ENCODE data around the gene HSD11B2.

The HSD11B2 gene

DNA sequence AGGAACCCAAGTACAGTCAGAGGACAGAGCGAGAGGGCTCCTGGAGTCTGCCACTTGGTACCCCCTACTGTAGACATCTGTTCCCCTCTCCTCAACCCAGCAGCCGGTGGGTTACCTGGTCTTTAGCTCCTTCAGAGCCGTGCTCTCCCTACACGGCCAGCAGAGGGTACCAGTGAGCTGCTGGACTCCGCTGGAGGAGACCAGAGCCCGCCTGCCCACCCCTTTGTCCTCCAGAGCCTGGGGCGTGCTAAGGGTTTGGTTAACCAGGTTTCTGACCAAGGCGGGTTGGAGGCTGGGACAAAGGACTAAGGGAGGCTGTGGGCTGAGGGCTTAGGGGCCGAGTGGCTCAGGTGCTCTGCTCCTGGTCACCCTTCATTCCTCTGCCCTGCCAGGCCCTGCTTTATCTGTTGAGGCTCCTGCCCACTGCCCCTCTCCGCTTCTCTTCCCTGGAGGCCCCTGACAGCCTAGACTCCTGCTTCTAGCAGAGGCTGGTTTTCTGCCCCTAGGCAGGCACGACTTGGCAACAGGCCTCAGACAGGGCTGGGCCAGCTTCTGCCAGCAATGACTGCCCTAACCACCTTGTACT is 2.7 kb upstream of the HSD11B2 start:
- Mint-ChIP-seq H3K36me3 (ENCODE audit: low read depth) (no peaks in the 10 kb centered on the region), H3K27ac (peak overlapping the region in 1 of 3 experiments; percentile 9), H3K4me1 (peaks cover 45% of the 10 kb centered on the region), H3K9me3 (no peaks in the 10 kb centered on the region), H3K27me3 (ENCODE audit: low read depth) (peaks cover 51% of the 10 kb centered on the region), H3K4me3 (peak overlapping the region; percentile 38 to 56 (median 49))
- TF ChIP-seq, protein P1, sequence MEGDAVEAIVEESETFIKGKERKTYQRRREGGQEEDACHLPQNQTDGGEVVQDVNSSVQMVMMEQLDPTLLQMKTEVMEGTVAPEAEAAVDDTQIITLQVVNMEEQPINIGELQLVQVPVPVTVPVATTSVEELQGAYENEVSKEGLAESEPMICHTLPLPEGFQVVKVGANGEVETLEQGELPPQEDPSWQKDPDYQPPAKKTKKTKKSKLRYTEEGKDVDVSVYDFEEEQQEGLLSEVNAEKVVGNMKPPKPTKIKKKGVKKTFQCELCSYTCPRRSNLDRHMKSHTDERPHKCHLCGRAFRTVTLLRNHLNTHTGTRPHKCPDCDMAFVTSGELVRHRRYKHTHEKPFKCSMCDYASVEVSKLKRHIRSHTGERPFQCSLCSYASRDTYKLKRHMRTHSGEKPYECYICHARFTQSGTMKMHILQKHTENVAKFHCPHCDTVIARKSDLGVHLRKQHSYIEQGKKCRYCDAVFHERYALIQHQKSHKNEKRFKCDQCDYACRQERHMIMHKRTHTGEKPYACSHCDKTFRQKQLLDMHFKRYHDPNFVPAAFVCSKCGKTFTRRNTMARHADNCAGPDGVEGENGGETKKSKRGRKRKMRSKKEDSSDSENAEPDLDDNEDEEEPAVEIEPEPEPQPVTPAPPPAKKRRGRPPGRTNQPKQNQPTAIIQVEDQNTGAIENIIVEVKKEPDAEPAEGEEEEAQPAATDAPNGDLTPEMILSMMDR (IDR thresholded peaks at IDR 0.05; ENCODE audit: unreplicated experiment in 3 of 3), result peak; percentile 83 to 85 (median 85)

DNA sequence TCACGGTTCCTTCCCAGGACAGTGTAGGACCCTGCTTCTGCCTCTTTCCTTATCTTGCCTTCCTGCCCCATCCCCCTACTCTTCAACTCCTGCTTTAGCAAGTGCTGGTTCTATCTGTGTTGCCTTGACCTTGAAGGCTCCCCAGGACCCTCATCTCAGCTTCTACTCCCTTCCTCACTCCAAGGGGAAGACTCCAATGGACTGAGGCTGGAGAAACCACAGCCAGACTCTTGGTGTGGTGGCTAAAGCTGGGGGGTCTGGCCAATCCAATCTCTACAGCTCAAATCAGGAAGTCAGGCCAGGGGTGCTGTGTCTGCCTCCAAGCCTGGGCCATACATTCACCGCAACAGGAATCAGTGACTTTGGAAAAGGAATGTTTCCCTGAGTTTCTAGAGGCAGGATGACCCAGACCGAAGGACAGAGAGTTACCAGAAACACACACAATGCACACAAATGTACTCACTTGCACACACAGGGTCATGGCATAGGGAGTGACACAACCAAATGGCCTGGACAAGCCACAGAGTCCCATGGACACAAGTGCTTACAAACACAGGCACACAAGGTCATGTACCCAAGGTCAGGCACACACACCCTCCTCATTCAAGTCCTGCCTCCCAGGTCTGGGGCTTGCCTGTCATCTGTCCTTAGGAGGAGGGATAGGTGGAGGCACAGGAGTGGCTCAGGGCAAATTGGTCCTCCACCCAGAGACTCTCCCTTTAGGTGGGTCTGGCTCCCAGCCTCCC is 1.7 kb upstream of the HSD11B2 start:
- Mint-ChIP-seq H3K4me1 (peaks cover 42% of the 10 kb centered on the region), H3K27me3 (ENCODE audit: low read depth) (peaks cover 51% of the 10 kb centered on the region), H3K27ac (peak overlapping the region in 2 of 3 experiments; percentile 9 to 62), H3K9me3 (no peaks in the 10 kb centered on the region), H3K4me3 (peak overlapping the region; percentile 61 to 71 (median 66)), H3K36me3 (ENCODE audit: low read depth) (no peaks in the 10 kb centered on the region)
- TF ChIP-seq, protein P1 (IDR thresholded peaks at IDR 0.05; ENCODE audit: unreplicated experiment in 3 of 3), result no peak

DNA sequence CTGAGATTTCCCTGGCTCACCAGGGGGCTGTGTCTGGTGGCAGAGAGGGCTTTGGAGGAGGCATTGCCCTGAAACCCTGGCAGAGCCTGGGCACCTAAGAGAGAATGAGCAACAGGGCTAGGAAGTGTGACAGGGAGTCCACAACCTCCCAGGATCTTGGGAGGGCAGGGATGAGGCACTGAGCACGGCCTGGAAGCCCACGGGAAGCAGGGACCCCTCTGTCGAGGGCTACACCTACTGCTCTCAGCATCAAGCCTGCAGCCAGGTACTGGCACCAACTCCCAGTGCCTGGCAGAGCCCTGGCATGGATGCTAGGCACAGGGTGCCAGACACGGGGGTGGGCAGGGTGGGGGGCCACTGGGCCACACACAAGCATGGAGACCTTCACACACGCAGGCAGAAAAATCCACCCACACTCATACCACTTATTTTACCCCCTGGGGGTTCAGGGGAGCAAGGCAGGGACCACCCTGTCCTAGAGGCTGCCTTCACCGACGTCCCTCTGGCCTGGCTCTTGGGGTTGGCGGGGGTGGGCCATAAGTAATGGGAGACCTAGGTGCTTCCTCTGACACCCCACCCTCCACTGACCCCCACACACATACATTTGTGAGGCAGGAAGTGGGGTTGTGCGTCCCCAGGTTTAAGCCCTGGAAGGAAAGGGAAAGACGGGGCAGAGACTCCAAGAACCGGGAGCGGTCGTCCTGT is 970 bp upstream of the HSD11B2 start:
- H3K9me3 Mint-ChIP-seq, result no peaks in the 10 kb centered on the region
- peaks cover 37% of the 10 kb centered on the region for H3K4me1 Mint-ChIP-seq

DNA sequence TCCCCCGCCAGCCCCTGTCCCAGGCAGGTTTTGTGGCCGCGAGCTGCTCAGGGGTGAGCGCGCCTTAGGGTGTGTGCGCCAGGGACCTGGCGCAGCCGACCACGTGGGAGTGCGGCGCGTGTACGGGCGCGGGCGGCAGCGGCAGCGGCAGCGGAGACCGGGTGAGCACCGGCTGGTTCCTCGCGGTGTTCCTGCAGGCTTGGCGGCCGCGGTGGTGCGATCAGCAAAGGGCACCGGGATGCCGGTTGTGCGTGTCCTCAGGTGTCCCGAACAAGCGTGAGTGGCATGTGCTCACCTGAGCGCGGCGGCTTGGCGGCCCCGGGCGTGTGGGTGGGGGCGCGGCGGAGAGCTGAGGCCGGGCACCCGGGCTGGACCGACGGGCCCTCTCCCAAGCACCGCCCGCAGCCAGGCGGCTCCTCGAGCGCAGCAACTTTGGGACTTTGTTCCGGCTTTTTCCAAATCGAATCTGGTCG is 381 bp upstream of the HSD11B2 start:
- Mint-ChIP-seq H3K27me3 (ENCODE audit: low read depth) (peaks cover 44% of the 10 kb centered on the region), H3K4me3 (peak overlapping the region; percentile 82 to 86 (median 84)), H3K27ac (peak overlapping the region in 1 of 3 experiments; percentile 22), H3K36me3 (ENCODE audit: low read depth) (no peaks in the 10 kb centered on the region), H3K4me1 (peaks cover 31% of the 10 kb centered on the region), H3K9me3 (no peaks in the 10 kb centered on the region)
- TF ChIP-seq, protein P1 (IDR thresholded peaks at IDR 0.05; ENCODE audit: unreplicated experiment in 3 of 3), result no peak

More for the DNA sequence above, 970 bp upstream of the HSD11B2 start:
- Mint-ChIP-seq H3K27me3 (ENCODE audit: low read depth) (peaks cover 50% of the 10 kb centered on the region), H3K4me3 (peak overlapping the region; percentile 82 to 86 (median 84)), H3K36me3 (ENCODE audit: low read depth) (no peaks in the 10 kb centered on the region), H3K27ac (peak overlapping the region in 1 of 3 experiments; percentile 22)
- TF ChIP-seq, protein P1 (IDR thresholded peaks at IDR 0.05; ENCODE audit: unreplicated experiment in 3 of 3), result no peak

DNA sequence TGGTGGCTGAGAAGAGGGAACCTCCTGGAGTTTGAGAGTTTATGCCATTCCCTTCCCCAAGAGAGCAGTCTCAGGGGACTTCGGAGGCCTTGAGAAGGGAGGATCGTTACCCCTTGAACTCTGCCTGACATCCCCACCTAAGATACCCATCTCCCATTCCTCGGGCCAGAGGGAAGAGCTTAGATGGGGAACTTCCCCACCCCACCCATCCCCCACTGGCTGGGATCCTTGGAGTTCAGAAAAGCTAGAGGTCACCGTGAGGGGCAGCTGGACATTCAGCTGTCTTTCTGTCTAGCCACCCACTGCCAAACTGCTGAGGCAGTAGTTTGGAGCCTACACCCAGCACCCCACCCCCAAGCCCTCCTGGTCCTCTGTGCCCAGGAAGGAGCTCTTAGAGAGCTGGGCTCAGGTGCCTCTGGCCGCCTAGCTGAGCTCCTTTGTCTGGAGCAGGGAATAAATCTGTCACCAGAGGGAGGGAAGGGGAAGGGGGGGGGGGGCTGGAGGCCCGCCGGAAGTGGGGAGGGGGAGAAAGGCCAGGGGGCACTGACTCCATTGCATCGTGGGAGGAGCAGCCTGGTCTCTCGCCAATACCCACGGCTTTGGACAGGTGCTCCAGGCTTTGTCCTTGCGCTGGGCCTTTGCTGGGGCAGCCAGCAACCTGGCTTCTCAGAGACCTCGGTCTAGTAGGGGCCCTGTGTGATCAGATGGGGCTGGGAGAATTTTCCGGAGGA is 1.0 kb downstream of the HSD11B2 start:
- H3K27me3 Mint-ChIP-seq (ENCODE audit: low read depth), result peaks cover 35% of the 10 kb centered on the region
- H3K27ac Mint-ChIP-seq, result peak overlapping the region; percentile 73 to 89 (median 76)
- H3K4me3 Mint-ChIP-seq, result peak overlapping the region; percentile 71 to 84 (median 83)
- H3K36me3 Mint-ChIP-seq (ENCODE audit: low read depth), result peaks cover 5% of the 10 kb centered on the region
- peaks cover 23% of the 10 kb centered on the region for H3K4me1 Mint-ChIP-seq
- no peaks in the 10 kb centered on the region for H3K9me3 Mint-ChIP-seq
- TF ChIP-seq, protein P1 (IDR thresholded peaks at IDR 0.05; ENCODE audit: unreplicated experiment in 3 of 3), result no peak

Measured in nephron (organoid).